CD4-positive, alpha-beta T cell (primary cell): ENCODE data around the gene ZNF836. TPM values are rescaled to one million over a fixed set of nuclear protein-coding genes. Genes with fewer than 3 reads are reported as not detected.

ENCODE experiments used
- ATAC-seq: fragments of 200-7000 bp; cut with Tn5 transposase; one replicate; pipeline ENCODE4 v1.10.0; 2022; ENCODE audit warnings: mild to moderate bottlenecking; ENCODE audit not compliant: poor library complexity
- CTCF ChIA-PET: fragments of 350-600 bp; sonication (Branson Sonifier 250); formaldehyde crosslinking; loops from one replicate; lab custom pipeline; 2021; ENCODE audit warnings: antibody characterized with exemption, inconsistent platforms; lab: Charles Lee
- POLR2A ChIA-PET: fragments of 350-600 bp; sonication (Branson Sonifier 250); formaldehyde crosslinking; loops from one replicate; lab custom pipeline; 2021; ENCODE audit warnings: antibody characterized with exemption, inconsistent platforms; lab: Charles Lee
- DNase-seq, 14 experiments: peaks; one replicate each; pipeline ENCODE4 v3.0.0-alpha.2; 2013 to 2020; ENCODE audit warnings: mixed read lengths in 2 of 14
- H3K27ac ChIP-seq, 2 donors: one replicate each; pipeline versions ENCODE4 v1.5.1 to v1.7.0; 2013; ENCODE audit warnings: low read length in 2 of 2, low read depth in 1 of 2, mild to moderate bottlenecking in 1 of 2
- H3K27me3 ChIP-seq, 2 experiments: 1 replicate in 1 of 2; 2 replicates in 1 of 2; pipeline versions ENCODE4 v1.6.1 to v1.7.0; 2013; ENCODE audit warnings: low read length in 2 of 2, control low read depth in 1 of 2, mild to moderate bottlenecking in 1 of 2, moderate library complexity in 1 of 2; ENCODE audit not compliant: insufficient read depth in 2 of 2, control insufficient read depth in 1 of 2
- H3K36me3 ChIP-seq: one replicate; pipeline ENCODE4 v1.6.1; 2013; ENCODE audit warnings: low read length, control low read depth; ENCODE audit not compliant: insufficient read depth
- H3K4me1 ChIP-seq: one replicate; pipeline ENCODE4 v1.6.1; 2013; ENCODE audit warnings: low read length, control low read depth; ENCODE audit not compliant: insufficient read depth
- H3K4me3 ChIP-seq: one replicate; pipeline ENCODE4 v1.5.1; 2013; ENCODE audit warnings: mild to moderate bottlenecking, low read length, moderate library complexity
- H3K9me3 ChIP-seq, 2 experiments: 1 replicate in 1 of 2; 2 replicates in 1 of 2; pipeline versions ENCODE4 v1.6.1 to v1.7.0; 2013; ENCODE audit warnings: low read length in 2 of 2, mild to moderate bottlenecking in 2 of 2, control low read depth in 1 of 2, moderate library complexity in 1 of 2; ENCODE audit not compliant: control insufficient read depth in 1 of 2, insufficient read depth in 1 of 2
- H3K27ac Mint-ChIP-seq: one replicate; pipeline ENCODE4 v1.8.0; 2020; ENCODE audit warnings: mixed read lengths
- H3K27me3 Mint-ChIP-seq: one replicate; pipeline ENCODE4 v1.8.0; 2021; ENCODE audit warnings: mixed read lengths
- H3K36me3 Mint-ChIP-seq: one replicate; pipeline ENCODE4 v1.8.0; 2021; ENCODE audit warnings: low read depth, mixed read lengths
- H3K4me1 Mint-ChIP-seq: one replicate; pipeline ENCODE4 v1.8.0; 2021; ENCODE audit warnings: low read depth, mixed read lengths
- H3K4me3 Mint-ChIP-seq: one replicate; pipeline ENCODE4 v1.8.0; 2020; ENCODE audit warnings: mild to moderate bottlenecking, mixed read lengths
- H3K9me3 Mint-ChIP-seq: one replicate; pipeline ENCODE4 v1.8.0; 2020; ENCODE audit warnings: mixed read lengths
- intact Hi-C, 2 experiments: fragments of 100-400 bp; cut with DNase I in 1 of 2; cut with micrococcal nuclease in 1 of 2; formaldehyde crosslinking; loops; one replicate each; pipeline versions ENCODE4 v1.15.1 to v1.9.0; 2023 to 2025; cut with DNase I, micrococcal nuclease
- total RNA-seq, 174 experiments: library from RNA in 2 of 174; stranded (reverse) in 2 of 174; gene quantifications; one replicate each; pipeline ENCODE4 v1.2.3 and lab custom pipeline; 2021 to 2026
- TF ChIP-seq, protein P1 (sequence below): fragments of 200-600 bp; IDR thresholded peaks from one replicate; pipeline ENCODE4 v1.8.0; 2022; ENCODE audit warnings: antibody characterized with exemption, mild to moderate bottlenecking

ZNF836 gene
- total RNA-seq, 2 experiments from 2014 or later: 24.1 to 26.2 TPM

DNA sequence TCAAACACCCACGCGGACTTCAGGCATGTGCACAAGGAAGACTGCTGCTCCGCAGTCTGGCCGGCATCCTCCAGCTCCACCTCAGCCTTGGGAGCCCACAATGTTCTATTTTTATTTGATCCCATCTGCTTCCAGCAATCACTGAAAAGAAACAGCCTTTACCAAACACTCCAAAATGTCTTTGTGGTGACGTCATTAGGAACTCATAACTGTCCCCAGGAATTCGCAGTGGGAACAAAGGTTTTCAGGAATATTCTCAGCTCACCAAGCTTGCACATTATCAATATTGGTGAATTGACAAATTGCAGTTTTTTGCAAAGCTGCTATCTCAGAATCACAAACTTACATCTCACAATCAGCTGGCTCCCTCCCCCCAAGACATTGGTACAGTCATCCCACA, 60.6 kb downstream of the ZNF836 start:
- Mint-ChIP-seq H3K27ac (no peak overlapping the region), H3K9me3 (peaks cover 25% of the 10 kb centered on the region), H3K4me1 (no peaks in the 10 kb centered on the region), H3K4me3 (no peak overlapping the region), H3K36me3 (peaks cover 73% of the 10 kb centered on the region), H3K27me3 (no peaks in the 10 kb centered on the region)
- no peak for ATAC-seq
- peaks cover 42 to 96% of the 10 kb centered on the region in 2 experiments for H3K9me3 ChIP-seq
- H3K27ac ChIP-seq: no peak overlapping the region
- TF ChIP-seq, protein P1, sequence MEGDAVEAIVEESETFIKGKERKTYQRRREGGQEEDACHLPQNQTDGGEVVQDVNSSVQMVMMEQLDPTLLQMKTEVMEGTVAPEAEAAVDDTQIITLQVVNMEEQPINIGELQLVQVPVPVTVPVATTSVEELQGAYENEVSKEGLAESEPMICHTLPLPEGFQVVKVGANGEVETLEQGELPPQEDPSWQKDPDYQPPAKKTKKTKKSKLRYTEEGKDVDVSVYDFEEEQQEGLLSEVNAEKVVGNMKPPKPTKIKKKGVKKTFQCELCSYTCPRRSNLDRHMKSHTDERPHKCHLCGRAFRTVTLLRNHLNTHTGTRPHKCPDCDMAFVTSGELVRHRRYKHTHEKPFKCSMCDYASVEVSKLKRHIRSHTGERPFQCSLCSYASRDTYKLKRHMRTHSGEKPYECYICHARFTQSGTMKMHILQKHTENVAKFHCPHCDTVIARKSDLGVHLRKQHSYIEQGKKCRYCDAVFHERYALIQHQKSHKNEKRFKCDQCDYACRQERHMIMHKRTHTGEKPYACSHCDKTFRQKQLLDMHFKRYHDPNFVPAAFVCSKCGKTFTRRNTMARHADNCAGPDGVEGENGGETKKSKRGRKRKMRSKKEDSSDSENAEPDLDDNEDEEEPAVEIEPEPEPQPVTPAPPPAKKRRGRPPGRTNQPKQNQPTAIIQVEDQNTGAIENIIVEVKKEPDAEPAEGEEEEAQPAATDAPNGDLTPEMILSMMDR: no peak
- intact Hi-C loops: no loop called here
- no peaks in the 10 kb centered on the region for H3K4me1 ChIP-seq
- POLR2A ChIA-PET: no interaction called here
- peaks cover under 1% of the 10 kb centered on the region for H3K36me3 ChIP-seq
- no peak for DNase-seq
- CTCF ChIA-PET: no interaction called here
- H3K27me3 ChIP-seq: no peaks in the 10 kb centered on the region
- H3K4me3 ChIP-seq: no peak overlapping the region

Other genes with a start within 250 kb of the ZNF836 start
- 1 to 10 TPM in 1 of 2 experiments, under 1 TPM in 1; 0.67 to 1.3 TPM for gene ZNF613, start 244.1 kb downstream of the ZNF836 start, total RNA-seq
- 10 to 100 TPM; 37.6 to 39.2 TPM for gene ZNF350, start 184.8 kb downstream of the ZNF836 start, total RNA-seq
- 1 to 10 TPM; 8.9 to 9.2 TPM for gene ZNF615, start 163.4 kb downstream of the ZNF836 start, total RNA-seq
- 10 to 100 TPM in 1 of 2 experiments, 1 to 10 TPM in 1; 9.7 to 10.5 TPM for gene ZNF614, start 143.2 kb downstream of the ZNF836 start, total RNA-seq
- 10 to 100 TPM; 16.3 to 19.2 TPM for gene ZNF432, start 122.8 kb downstream of the ZNF836 start, total RNA-seq
- gene ZNF841, start 75.9 kb downstream of the ZNF836 start, total RNA-seq: 10 to 100 TPM; 20.0 TPM
- 1 to 10 TPM in 1 of 2 experiments, under 1 TPM in 1; 0.99 to 1.5 TPM for gene ZNF616, start 31.7 kb downstream of the ZNF836 start, total RNA-seq
- gene PPP2R1A, start 18.4 kb upstream of the ZNF836 start, total RNA-seq: 100 to 1,000 TPM; 151 to 157 TPM
- gene ZNF766, start 98.0 kb upstream of the ZNF836 start, total RNA-seq: 10 to 100 TPM; 39.3 to 43.2 TPM
- gene ZNF480, start 125.5 kb upstream of the ZNF836 start, total RNA-seq: 1 to 10 TPM; 4.8 to 5.3 TPM
- under 1 TPM; 0.52 to 0.53 TPM for gene ZNF610, start 164.6 kb upstream of the ZNF836 start, total RNA-seq
- gene ZNF880, start 198.3 kb upstream of the ZNF836 start, total RNA-seq: 10 to 100 TPM; 27.6 to 33.8 TPM
- gene ZNF528, start 226.2 kb upstream of the ZNF836 start, total RNA-seq: 10 to 100 TPM; 16.3 to 16.9 TPM